Endothelial cell of umbilical vein (primary cell): ENCODE data around the gene ALKBH5. TPM values are rescaled to one million over a fixed set of nuclear protein-coding genes. Genes with fewer than 3 reads are reported as not detected.

Experiments
- BruUV-seq: library from RNA; stranded (reverse); fragments of 400-500 nt; replicated peaks from 2 replicates; lab custom pipeline; 2021; lab: Mats Ljungman, UMichigan
- CTCF ChIA-PET: fragments of 300-600, 350-600 bp; sonication (Branson Sonifier 250); formaldehyde crosslinking; loops from one replicate; lab custom pipeline; 2021; ENCODE audit warnings: antibody characterized with exemption, inconsistent platforms; lab: Charles Lee
- POLR2A ChIA-PET: fragments of 300-600, 350-600 bp; sonication (Branson Sonifier 250); formaldehyde crosslinking; loops from one replicate; lab custom pipeline; 2021; ENCODE audit warnings: antibody characterized with exemption, inconsistent platforms; lab: Charles Lee
- DNase-seq: peaks from one replicate; pipeline ENCODE4 v3.0.0-alpha.2; 2011; ENCODE audit warnings: low read depth, low spot score
- FAIRE-seq: peaks from 2 replicates; lab custom pipeline; 2011; peaks lifted over from hg19 to GRCh38; lab: Jason Lieb, UNC
- H2AFZ ChIP-seq: 2 replicates; pipeline ENCODE4 v1.6.0; 2012; ENCODE audit warnings: low read depth, low read length, control low read depth, inconsistent platforms
- H3K27ac ChIP-seq: 2 replicates; pipeline ENCODE4 v1.5.1; 2011; ENCODE audit warnings: low read depth, mild to moderate bottlenecking, control low read depth, low read length, moderate library complexity; ENCODE audit not compliant: insufficient read depth
- H3K27me3 ChIP-seq, 2 experiments: 2 replicates each; pipeline versions ENCODE4 v1.6.0 to v1.6.1; 2011; ENCODE audit warnings: low read length in 2 of 2, mixed read lengths in 1 of 2; ENCODE audit not compliant: control insufficient read depth in 2 of 2, insufficient read depth in 2 of 2
- H3K36me3 ChIP-seq, 2 experiments: 2 replicates in 1 of 2; 3 replicates in 1 of 2; pipeline ENCODE4 v1.5.1; 2011; ENCODE audit warnings: low read length in 2 of 2, mild to moderate bottlenecking in 1 of 2, moderate library complexity in 1 of 2; ENCODE audit not compliant: control insufficient read depth in 2 of 2, insufficient read depth in 2 of 2; ENCODE audit errors: extremely low read depth in 1 of 2
- H3K4me1 ChIP-seq: 3 replicates; pipeline ENCODE4 v1.5.1; 2011; ENCODE audit warnings: mild to moderate bottlenecking, low read length; ENCODE audit not compliant: control insufficient read depth, insufficient read depth; ENCODE audit errors: extremely low read depth
- H3K4me2 ChIP-seq: 2 replicates; pipeline ENCODE4 v1.6.1; 2011; ENCODE audit warnings: low read length, control low read depth, mixed read lengths; ENCODE audit not compliant: insufficient read depth
- H3K4me3 ChIP-seq, 3 experiments: fragments of 200-600 bp in 1 of 3; sonication (generic), shearing (Covaris generic) in 1 of 3; replicated peaks in 1 of 3; 2 replicates each; pipeline ENCODE4 v1.5.1; 2011 to 2016; ENCODE audit warnings: control low read depth in 3 of 3, low read length in 3 of 3, mild to moderate bottlenecking in 2 of 3, inconsistent platforms in 1 of 3, low read depth in 1 of 3, moderate library complexity in 1 of 3; ENCODE audit not compliant: insufficient read depth in 1 of 3
- H3K79me2 ChIP-seq: 2 replicates; pipeline ENCODE4 v1.6.0; 2012; ENCODE audit warnings: low read length, inconsistent platforms; ENCODE audit not compliant: control insufficient read depth, insufficient read depth
- H3K9ac ChIP-seq: replicated peaks from 2 replicates; pipeline ENCODE3; 2011; ENCODE audit warnings: low read length, control low read depth; ENCODE audit not compliant: insufficient read depth; ENCODE audit errors: extremely low read depth
- H3K9me1 ChIP-seq: replicated peaks from 3 replicates; pipeline ENCODE4 v1.6.0; 2011; ENCODE audit warnings: mild to moderate bottlenecking, low read length; ENCODE audit not compliant: control insufficient read depth, insufficient read depth; ENCODE audit errors: extremely low read depth
- H3K9me3 ChIP-seq: replicated peaks from 2 replicates; pipeline ENCODE4 v1.5.1; 2012; ENCODE audit warnings: low read length, inconsistent platforms; ENCODE audit not compliant: control insufficient read depth, insufficient read depth
- H4K20me1 ChIP-seq: replicated peaks from 2 replicates; pipeline ENCODE3; 2011; ENCODE audit warnings: mild to moderate bottlenecking, low read length; ENCODE audit not compliant: control insufficient read depth, insufficient read depth; ENCODE audit errors: extremely low read depth
- EZH2 ChIP-seq: IDR thresholded peaks from 2 replicates; pipeline ENCODE4 v1.6.1; 2012; ENCODE audit warnings: borderline replicate concordance, low read depth, mild to moderate bottlenecking, moderate library complexity, low read length, inconsistent platforms; ENCODE audit not compliant: severe bottlenecking
- FOS ChIP-seq: IDR thresholded peaks from 2 replicates; pipeline ENCODE4 v1.6.1; 2011; ENCODE audit warnings: mild to moderate bottlenecking, low read length, moderate library complexity, borderline replicate concordance; ENCODE audit not compliant: insufficient read depth
- GATA2 ChIP-seq: IDR thresholded peaks from 2 replicates; pipeline ENCODE4 v1.7.0; 2011; ENCODE audit warnings: low read depth, mild to moderate bottlenecking, moderate library complexity, mixed read lengths, low read length; ENCODE audit not compliant: insufficient read length, insufficient read depth
- JUN ChIP-seq: IDR thresholded peaks from 2 replicates; pipeline ENCODE4 v1.6.1; 2011; ENCODE audit warnings: borderline replicate concordance, low read depth; ENCODE audit not compliant: insufficient read length, insufficient read depth
- MAX ChIP-seq: IDR thresholded peaks from 2 replicates; pipeline ENCODE4 v1.6.1; 2011; ENCODE audit not compliant: insufficient read depth, insufficient read length
- MYC ChIP-seq: IDR thresholded peaks from one replicate; pipeline ENCODE4 v1.6.1; 2011; ENCODE audit warnings: mild to moderate bottlenecking, low read depth, low read length
- POLR2A ChIP-seq: IDR thresholded peaks from 2 replicates; pipeline ENCODE4 v1.6.1; 2012; ENCODE audit warnings: low read depth, mild to moderate bottlenecking, control low read depth, low read length
- POLR2AphosphoS5 ChIP-seq: IDR thresholded peaks from 2 replicates; pipeline ENCODE4 v1.6.1; 2012; ENCODE audit warnings: low read depth, mild to moderate bottlenecking, control low read depth, low read length, moderate library complexity; ENCODE audit not compliant: insufficient read depth
- dilution Hi-C: fragments of 300-500 bp; cut with MboI; formaldehyde crosslinking; loops from one replicate; pipeline ENCODE4 v1.15.0; 2019; ENCODE audit warnings: low sequenced_read_pairs; ENCODE audit not compliant: extremely low pct_ligation_motif_present
- intact Hi-C: fragments of 100-400 bp; cut with micrococcal nuclease; formaldehyde crosslinking; loops from one replicate; pipeline ENCODE4 v1.10.0; 2022
- polyA plus RNA-seq, 4 experiments: library from polyadenylated mRNA; depleted of rRNA in 3 of 4; stranded (reverse) in 3 of 4; unstranded in 1 of 4; fragments of >200 nt; gene quantifications; 2 replicates each; pipeline versions ENCODE4 v1.2.1 to v1.2.3, GENCODE V29; 2011 to 2012; ENCODE audit warnings: missing spikeins in 1 of 4
- total RNA-seq: library from RNA; stranded (reverse); gene quantifications from 2 replicates; pipeline ENCODE4 v1.2.3, GENCODE V29; 2021
- TF ChIP-seq, protein P1 (sequence below), 2 donors: IDR thresholded peaks; 1 replicate in 1 of 2; 2 replicates in 1 of 2; pipeline ENCODE4 v1.5.1; 2011; ENCODE audit warnings: low read length in 2 of 2, mild to moderate bottlenecking in 2 of 2, moderate library complexity in 2 of 2, control low read depth in 1 of 2, inconsistent platforms in 1 of 2, low read depth in 1 of 2; ENCODE audit not compliant: insufficient read depth in 1 of 2; ENCODE audit errors: extremely low read depth in 1 of 2

The ALKBH5 gene
- total and polyA plus RNA-seq, 2 donors (not counting 3 experiments of a cell fraction or from before 2014, with no cell fraction given), result 55.3 to 71.0 TPM

GRCh38 chr17:18205861-18206260 is 22.2 kb downstream of the ALKBH5 start:
- Histone ChIP-seq H3K36me3 (peaks cover 9 to 44% of the 10 kb centered on the region in 2 experiments), H3K27me3 (no peaks in the 10 kb centered on the region), H2AFZ (no peak overlapping the region), H4K20me1 (no peaks in the 10 kb centered on the region), H3K9me3 (no peaks in the 10 kb centered on the region), H3K4me1 (no peaks in the 10 kb centered on the region), H3K9me1 (no peaks in the 10 kb centered on the region), H3K79me2 (peaks cover 28% of the 10 kb centered on the region), H3K4me2 (no peak overlapping the region), H3K9ac (no peak overlapping the region), H3K27ac (no peak overlapping the region), H3K4me3 (no peak overlapping the region)
- POLR2A ChIA-PET, result no interaction called here
- CTCF ChIA-PET, result interaction anchor here (1.0 to 1.3 kb wide), 3 partner anchors 11 to 65 kb away, joined by 3 to 4 read pairs (median 3); no protein-coding TSS in a partner anchor
- DNase-seq (no peak), FAIRE-seq (no peak)
- dilution Hi-C loops, result no loop called here
- intact Hi-C loops, result no loop called here
- BruUV-seq, result no TSS peak
- no peak for TF ChIP-seq EZH2
- no peak for TF ChIP-seq JUN
- TF ChIP-seq, protein P1, sequence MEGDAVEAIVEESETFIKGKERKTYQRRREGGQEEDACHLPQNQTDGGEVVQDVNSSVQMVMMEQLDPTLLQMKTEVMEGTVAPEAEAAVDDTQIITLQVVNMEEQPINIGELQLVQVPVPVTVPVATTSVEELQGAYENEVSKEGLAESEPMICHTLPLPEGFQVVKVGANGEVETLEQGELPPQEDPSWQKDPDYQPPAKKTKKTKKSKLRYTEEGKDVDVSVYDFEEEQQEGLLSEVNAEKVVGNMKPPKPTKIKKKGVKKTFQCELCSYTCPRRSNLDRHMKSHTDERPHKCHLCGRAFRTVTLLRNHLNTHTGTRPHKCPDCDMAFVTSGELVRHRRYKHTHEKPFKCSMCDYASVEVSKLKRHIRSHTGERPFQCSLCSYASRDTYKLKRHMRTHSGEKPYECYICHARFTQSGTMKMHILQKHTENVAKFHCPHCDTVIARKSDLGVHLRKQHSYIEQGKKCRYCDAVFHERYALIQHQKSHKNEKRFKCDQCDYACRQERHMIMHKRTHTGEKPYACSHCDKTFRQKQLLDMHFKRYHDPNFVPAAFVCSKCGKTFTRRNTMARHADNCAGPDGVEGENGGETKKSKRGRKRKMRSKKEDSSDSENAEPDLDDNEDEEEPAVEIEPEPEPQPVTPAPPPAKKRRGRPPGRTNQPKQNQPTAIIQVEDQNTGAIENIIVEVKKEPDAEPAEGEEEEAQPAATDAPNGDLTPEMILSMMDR (IDR thresholded peaks at IDR 0.05; ENCODE audit: extremely low read depth in 1 of 2, insufficient read depth in 1 of 2, low read depth in 1 of 2, low read length in 2 of 2), result no peak
- no peak for TF ChIP-seq POLR2A
- no peak for TF ChIP-seq MAX
- no peak for TF ChIP-seq MYC
- no peak for TF ChIP-seq GATA2
- TF ChIP-seq POLR2AphosphoS5, result no peak
- no peak for TF ChIP-seq FOS
